ENCODE data around the gene MTHFD1L.
"Not testable (repeated sequence)": the region's sequence is repeated elsewhere in the genome, so short reads cannot be mapped to it uniquely, and the experiment has no call there.

MTHFD1L gene

GRCh38 chr6:150846641-150847040 lies 18.9 kb upstream of the MTHFD1L start:
- Histone ChIP-seq H3K9me3 (ENCODE audit: control insufficient read depth, insufficient read depth, low read length) (no peaks in the 10 kb centered on the region), H3K27me3 (ENCODE audit: control insufficient read depth, insufficient read depth, low read length) (no peaks in the 10 kb centered on the region), H3K4me1 (ENCODE audit: control insufficient read depth, insufficient read depth, low read length) (no peaks in the 10 kb centered on the region), H3K4me3 (ENCODE audit: low read depth, low read length) (no peak overlapping the region), H3K36me3 (ENCODE audit: control insufficient read depth, insufficient read depth, low read length) (no peaks in the 10 kb centered on the region), H3K9ac (ENCODE audit: low read depth, low read length) (no peak overlapping the region)

- Histone ChIP-seq H3K4me1 (ENCODE audit: control insufficient read depth, insufficient read depth, low read length) (no peaks in the 10 kb centered on the region), H3K9me3 (ENCODE audit: control insufficient read depth, insufficient read depth, low read length) (no peaks in the 10 kb centered on the region), H3K4me3 (ENCODE audit: low read depth, low read length) (no peak overlapping the region), H3K9ac (ENCODE audit: low read depth, low read length) (no peak overlapping the region), H3K36me3 (ENCODE audit: control insufficient read depth, insufficient read depth, low read length) (no peaks in the 10 kb centered on the region), H3K27me3 (ENCODE audit: control insufficient read depth, insufficient read depth, low read length) (no peaks in the 10 kb centered on the region)
Measured at GRCh38 chr6:150848400-150848799, 17.1 kb upstream of the MTHFD1L start.

GRCh38 chr6:150854392-150854791 lies 11.1 kb upstream of the MTHFD1L start:
- not testable (repeated sequence) for H3K4me3 ChIP-seq (ENCODE audit: low read depth, low read length); H3K4me1 ChIP-seq (ENCODE audit: control insufficient read depth, insufficient read depth, low read length); H3K9me3 ChIP-seq (ENCODE audit: control insufficient read depth, insufficient read depth, low read length); H3K9ac ChIP-seq (ENCODE audit: low read depth, low read length); H3K27me3 ChIP-seq (ENCODE audit: control insufficient read depth, insufficient read depth, low read length); H3K36me3 ChIP-seq (ENCODE audit: control insufficient read depth, insufficient read depth, low read length)

- not testable (repeated sequence) for H3K27me3 ChIP-seq (ENCODE audit: control insufficient read depth, insufficient read depth, low read length); H3K36me3 ChIP-seq (ENCODE audit: control insufficient read depth, insufficient read depth, low read length); H3K4me1 ChIP-seq (ENCODE audit: control insufficient read depth, insufficient read depth, low read length); H3K4me3 ChIP-seq (ENCODE audit: low read depth, low read length); H3K9ac ChIP-seq (ENCODE audit: low read depth, low read length); H3K9me3 ChIP-seq (ENCODE audit: control insufficient read depth, insufficient read depth, low read length)
Measured at GRCh38 chr6:150855171-150855570, 10.3 kb upstream of the MTHFD1L start.

GRCh38 chr6:150857062-150857944 lies 8.2 kb upstream of the MTHFD1L start:
- Histone ChIP-seq H3K36me3 (ENCODE audit: control insufficient read depth, insufficient read depth, low read length) (no peaks in the 10 kb centered on the region), H3K27me3 (ENCODE audit: control insufficient read depth, insufficient read depth, low read length) (no peaks in the 10 kb centered on the region), H3K4me1 (ENCODE audit: control insufficient read depth, insufficient read depth, low read length) (no peaks in the 10 kb centered on the region), H3K4me3 (ENCODE audit: low read depth, low read length) (no peak overlapping the region), H3K9ac (ENCODE audit: low read depth, low read length) (no peak overlapping the region), H3K9me3 (ENCODE audit: control insufficient read depth, insufficient read depth, low read length) (no peaks in the 10 kb centered on the region)

- H3K36me3 ChIP-seq (ENCODE audit: control insufficient read depth, insufficient read depth, low read length) = no peaks in the 10 kb centered on the region
- no peaks in the 10 kb centered on the region for H3K4me1 ChIP-seq (ENCODE audit: control insufficient read depth, insufficient read depth, low read length)
- no peaks in the 10 kb centered on the region for H3K9me3 ChIP-seq (ENCODE audit: control insufficient read depth, insufficient read depth, low read length)
- H3K9ac ChIP-seq (ENCODE audit: low read depth, low read length) = no peak overlapping the region
- no peaks in the 10 kb centered on the region for H3K27me3 ChIP-seq (ENCODE audit: control insufficient read depth, insufficient read depth, low read length)
- H3K4me3 ChIP-seq (ENCODE audit: low read depth, low read length) = no peak overlapping the region
Measured at GRCh38 chr6:150857945-150858308, 7.6 kb upstream of the MTHFD1L start.

GRCh38 chr6:150861448-150862168 lies 3.9 kb upstream of the MTHFD1L start:
- not testable (repeated sequence) for H3K9me3 ChIP-seq (ENCODE audit: control insufficient read depth, insufficient read depth, low read length); H3K27me3 ChIP-seq (ENCODE audit: control insufficient read depth, insufficient read depth, low read length); H3K9ac ChIP-seq (ENCODE audit: low read depth, low read length); H3K4me3 ChIP-seq (ENCODE audit: low read depth, low read length); H3K4me1 ChIP-seq (ENCODE audit: control insufficient read depth, insufficient read depth, low read length); H3K36me3 ChIP-seq (ENCODE audit: control insufficient read depth, insufficient read depth, low read length)

GRCh38 chr6:150863213-150863928 lies 2.1 kb upstream of the MTHFD1L start:
- Histone ChIP-seq H3K36me3 (ENCODE audit: control insufficient read depth, insufficient read depth, low read length) (no peaks in the 10 kb centered on the region), H3K27me3 (ENCODE audit: control insufficient read depth, insufficient read depth, low read length) (no peaks in the 10 kb centered on the region), H3K4me3 (ENCODE audit: low read depth, low read length) (no peak overlapping the region), H3K9me3 (ENCODE audit: control insufficient read depth, insufficient read depth, low read length) (no peaks in the 10 kb centered on the region), H3K4me1 (ENCODE audit: control insufficient read depth, insufficient read depth, low read length) (no peaks in the 10 kb centered on the region), H3K9ac (ENCODE audit: low read depth, low read length) (no peak overlapping the region)

GRCh38 chr6:150865043-150865405 lies 478 bp upstream of the MTHFD1L start:
- no peaks in the 10 kb centered on the region for H3K9me3 ChIP-seq (ENCODE audit: control insufficient read depth, insufficient read depth, low read length)
- no peaks in the 10 kb centered on the region for H3K36me3 ChIP-seq (ENCODE audit: control insufficient read depth, insufficient read depth, low read length)
- peak overlapping the region; percentile 87 for H3K9ac ChIP-seq (ENCODE audit: low read depth, low read length)
- no peaks in the 10 kb centered on the region for H3K4me1 ChIP-seq (ENCODE audit: control insufficient read depth, insufficient read depth, low read length)
- no peaks in the 10 kb centered on the region for H3K27me3 ChIP-seq (ENCODE audit: control insufficient read depth, insufficient read depth, low read length)
- peak overlapping the region; percentile 87 for H3K4me3 ChIP-seq (ENCODE audit: low read depth, low read length)

- H3K36me3 ChIP-seq (ENCODE audit: control insufficient read depth, insufficient read depth, low read length) = no peaks in the 10 kb centered on the region
- no peaks in the 10 kb centered on the region for H3K4me1 ChIP-seq (ENCODE audit: control insufficient read depth, insufficient read depth, low read length)
- H3K4me3 ChIP-seq (ENCODE audit: low read depth, low read length) = peak overlapping the region; percentile 87
- peak overlapping the region; percentile 90 for H3K9ac ChIP-seq (ENCODE audit: low read depth, low read length)
- no peaks in the 10 kb centered on the region for H3K27me3 ChIP-seq (ENCODE audit: control insufficient read depth, insufficient read depth, low read length)
- H3K9me3 ChIP-seq (ENCODE audit: control insufficient read depth, insufficient read depth, low read length) = no peaks in the 10 kb centered on the region
Measured at GRCh38 chr6:150866147-150866990, 867 bp downstream of the MTHFD1L start.

- Histone ChIP-seq H3K36me3 (ENCODE audit: control insufficient read depth, insufficient read depth, low read length) (no peaks in the 10 kb centered on the region), H3K4me3 (ENCODE audit: low read depth, low read length) (peak overlapping the region; percentile 87), H3K27me3 (ENCODE audit: control insufficient read depth, insufficient read depth, low read length) (no peaks in the 10 kb centered on the region), H3K9ac (ENCODE audit: low read depth, low read length) (peak overlapping the region; percentile 90), H3K9me3 (ENCODE audit: control insufficient read depth, insufficient read depth, low read length) (no peaks in the 10 kb centered on the region), H3K4me1 (ENCODE audit: control insufficient read depth, insufficient read depth, low read length) (no peaks in the 10 kb centered on the region)
Measured at GRCh38 chr6:150866991-150867501, 1.5 kb downstream of the MTHFD1L start.
